GM19468 (cell line): ENCODE data around the gene SRP72.

Source experiments
- ATAC-seq: cut with Tn5 transposase; IDR thresholded peaks from one replicate; pipeline ENCODE4 v1.9.1; 2021; ENCODE audit warnings: mild to moderate bottlenecking, moderate library complexity, moderate number of reproducible peaks; ENCODE audit not compliant: unreplicated experiment; ENCODE audit errors: extremely low read depth

SRP72 gene

GRCh38 chr4:56535915-56536314, 68.5 kb downstream of the SRP72 start:
- ATAC-seq, result no peak

GRCh38 chr4:56537147-56537546, 69.7 kb downstream of the SRP72 start:
- no peak for ATAC-seq

GRCh38 chr4:56540826-56541225, 73.4 kb downstream of the SRP72 start:
- no peak for ATAC-seq

GRCh38 chr4:56544573-56545131, 77.2 kb downstream of the SRP72 start:
- ATAC-seq, result peak; percentile 96

DNA sequence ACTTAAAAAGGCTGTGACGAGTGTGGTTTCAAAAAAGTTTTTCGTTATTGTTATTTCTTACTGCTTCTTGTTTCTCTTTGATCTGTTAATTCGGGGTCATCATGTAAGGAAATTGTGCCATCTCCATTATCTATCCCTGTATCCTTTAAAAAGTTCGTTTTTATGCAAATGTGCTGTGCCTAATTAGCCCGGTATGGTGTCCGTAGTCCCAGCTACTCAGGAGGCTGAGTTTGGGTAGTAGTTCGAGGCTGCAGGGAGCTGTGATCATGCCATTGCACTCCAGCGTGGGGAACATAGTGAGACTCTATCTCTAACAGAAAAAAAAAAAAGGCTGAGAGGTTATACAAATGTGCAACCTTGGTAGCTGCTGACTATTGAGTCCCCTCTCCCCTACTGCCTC, 83.2 kb downstream of the SRP72 start:
- no peak for ATAC-seq

GRCh38 chr4:56551516-56551915, 84.1 kb downstream of the SRP72 start:
- ATAC-seq, result no peak

- no peak for ATAC-seq
Observed at GRCh38 chr4:56552273-56552672, 84.9 kb downstream of the SRP72 start.
